ENCODE data around the gene PDYN.

The PDYN gene

DNA sequence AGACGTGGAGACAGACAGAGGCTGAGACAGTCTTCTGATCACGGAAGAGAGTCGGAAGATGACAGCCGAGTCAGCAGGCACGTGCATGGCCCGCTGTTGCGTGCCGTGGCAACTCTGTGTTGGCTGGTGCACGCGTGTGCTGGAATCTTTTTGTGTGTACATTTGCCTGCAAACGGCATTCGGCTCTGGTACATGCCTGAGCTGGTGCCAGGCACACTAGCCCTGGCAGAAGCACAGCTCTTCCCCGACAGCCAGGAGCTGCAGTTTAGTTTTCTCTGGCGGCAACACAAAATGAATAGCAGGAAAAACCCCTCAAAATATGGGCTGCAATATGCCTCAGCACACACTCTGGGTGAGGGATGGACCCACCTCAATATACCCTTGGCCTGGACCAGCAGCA is 769 bp upstream of the PDYN start:
- DNase-seq (ENCODE audit: low spot score): no peak

DNA sequence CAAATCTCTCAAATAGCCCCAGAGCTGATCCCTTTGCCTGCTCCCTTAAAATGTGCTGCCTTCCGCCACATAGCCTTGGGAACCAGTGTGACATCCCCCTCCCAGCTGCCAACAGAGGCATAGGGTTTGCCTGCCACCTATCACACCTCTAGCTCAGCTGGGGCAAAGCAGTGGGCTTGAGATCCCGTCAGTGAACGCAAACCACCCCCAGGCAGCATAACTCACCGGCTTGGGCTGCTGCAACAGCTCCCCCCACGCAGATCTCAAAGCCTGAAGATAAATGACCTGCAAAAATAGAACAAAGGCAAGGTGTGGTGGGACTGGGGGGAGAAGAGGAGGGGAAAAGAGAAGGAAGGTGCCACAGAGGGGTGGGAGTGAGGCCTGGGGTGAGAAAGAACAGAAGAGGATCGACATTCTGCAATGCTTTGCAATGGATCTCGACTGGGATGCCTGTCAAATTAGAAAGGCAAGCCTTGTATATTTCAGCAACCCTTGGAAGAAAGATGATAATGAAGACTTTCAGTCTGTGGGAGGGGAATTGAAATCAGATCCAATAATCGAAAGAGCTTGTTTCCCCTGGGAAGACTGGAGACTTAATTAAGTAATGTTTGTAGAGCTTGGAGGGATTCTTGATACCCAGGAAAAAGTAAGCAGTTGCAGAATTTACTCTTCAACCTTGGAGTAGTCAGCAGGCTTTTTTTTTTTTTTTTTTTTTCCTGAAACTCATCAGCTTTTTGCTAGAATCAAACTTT is 1.3 kb downstream of the PDYN start:
- DNase-seq (ENCODE audit: low spot score): no peak

DNA sequence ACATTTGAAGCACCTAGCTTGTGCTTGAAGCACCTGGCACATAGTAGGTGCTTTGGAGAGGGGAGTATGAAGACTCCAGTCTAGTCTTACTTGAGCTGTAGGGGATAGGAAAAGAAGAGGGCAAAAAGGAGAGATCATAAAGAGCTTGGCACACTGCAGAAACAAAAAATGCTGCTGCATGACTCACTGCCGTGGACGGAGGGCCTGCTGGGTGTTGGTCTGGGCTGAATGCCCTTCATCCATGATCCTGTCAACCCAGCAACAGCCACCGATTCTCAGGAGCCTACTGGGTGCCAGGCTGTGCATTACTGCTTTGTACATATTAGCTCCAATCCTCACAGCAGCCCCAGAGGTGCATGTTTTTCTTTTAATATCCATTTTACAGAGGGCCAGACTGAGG is 6.0 kb downstream of the PDYN start:
- no peak for DNase-seq (ENCODE audit: low spot score)

DNA sequence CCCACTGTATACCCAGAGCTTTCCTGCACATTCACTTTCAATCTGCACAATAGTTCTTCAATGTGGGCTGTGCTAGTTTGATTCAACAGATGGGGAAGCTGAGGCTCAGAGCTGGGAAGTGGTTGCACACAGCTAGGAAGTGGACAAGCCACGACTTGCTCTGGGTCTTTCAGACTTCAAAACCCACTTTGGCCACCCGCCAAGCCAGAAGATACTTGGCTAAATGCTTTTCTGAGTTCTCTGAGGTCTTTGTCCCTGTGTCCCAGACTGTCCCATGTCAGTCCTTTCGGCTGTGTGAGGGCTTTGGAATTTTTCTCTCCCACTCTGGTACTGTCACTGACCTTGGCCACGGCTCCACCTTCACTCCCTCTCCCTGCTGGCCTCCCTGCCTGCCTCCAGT is 10.6 kb downstream of the PDYN start:
- no peak for DNase-seq (ENCODE audit: low spot score)

DNA sequence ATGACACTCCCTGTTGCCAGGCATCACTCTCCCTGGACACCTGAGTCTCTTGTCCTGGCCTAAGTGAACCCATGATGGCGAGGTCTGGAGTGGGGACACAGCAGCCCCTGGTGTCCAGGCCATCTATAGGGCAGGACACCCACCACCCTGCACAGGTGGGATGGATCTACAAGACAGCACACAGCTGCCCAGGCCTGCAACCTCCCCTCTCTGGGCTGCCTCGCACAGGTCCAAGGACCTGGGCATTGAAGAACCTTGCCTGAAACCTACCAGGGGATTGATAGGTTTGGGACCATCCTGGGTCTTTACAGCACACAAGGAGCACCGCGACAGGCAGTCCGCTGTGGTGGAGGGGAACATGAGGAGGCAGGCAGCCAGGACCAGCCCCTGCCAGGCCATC is 11.2 kb downstream of the PDYN start:
- no peak for DNase-seq (ENCODE audit: low spot score)

DNA sequence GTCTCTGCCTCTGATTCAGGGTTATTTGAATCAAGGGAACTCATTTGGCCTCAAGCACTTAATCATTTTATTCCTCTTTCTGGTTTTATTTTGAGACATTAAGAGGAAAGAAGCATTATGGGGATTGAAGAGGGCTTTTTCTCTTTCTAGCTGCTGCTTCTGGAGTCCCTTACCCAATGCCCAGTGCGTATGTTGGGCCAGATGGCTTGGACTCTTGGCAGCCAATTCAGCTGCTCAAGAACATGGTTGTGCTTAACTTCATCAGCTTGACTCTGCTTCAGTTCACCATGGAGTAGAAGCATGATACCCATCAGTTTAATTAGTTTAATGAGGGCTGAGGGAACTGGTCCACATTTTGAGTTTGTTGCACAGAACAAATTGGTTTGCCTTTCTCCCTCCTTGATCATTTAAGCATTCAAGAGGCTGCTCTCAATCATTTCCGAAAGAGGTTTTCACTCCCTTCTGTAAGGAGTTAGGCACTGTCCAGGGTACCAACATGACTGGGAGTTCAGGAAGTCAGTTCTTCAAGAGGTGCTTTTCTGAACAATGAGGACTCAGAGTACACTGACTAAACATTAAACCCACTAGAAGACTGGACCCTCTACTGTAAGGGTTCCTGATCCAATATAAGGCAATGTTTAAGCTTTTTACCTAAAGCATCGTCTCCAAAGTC is 14.6 kb downstream of the PDYN start:
- DNase-seq (ENCODE audit: low spot score): no peak

DNA sequence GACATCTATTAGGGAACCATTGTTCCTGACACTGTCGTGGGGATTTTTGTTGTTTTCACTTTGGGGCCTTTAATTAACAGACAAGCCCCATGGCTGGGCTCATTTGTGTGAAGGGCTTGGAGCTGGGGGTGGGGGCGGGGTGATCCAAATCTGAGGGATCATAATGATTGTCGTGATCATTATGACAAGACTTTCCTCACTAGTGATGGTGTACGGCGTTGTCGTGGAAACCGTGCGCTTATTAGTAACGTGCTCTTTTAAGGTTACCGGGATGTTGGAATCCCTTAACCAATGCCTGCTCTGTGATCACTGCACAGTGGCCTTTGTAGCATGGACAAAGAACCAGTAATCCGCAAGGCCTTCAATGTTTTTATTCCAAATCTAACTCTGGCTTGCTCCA is 18.6 kb downstream of the PDYN start:
- no peak for DNase-seq (ENCODE audit: low spot score)

DNA sequence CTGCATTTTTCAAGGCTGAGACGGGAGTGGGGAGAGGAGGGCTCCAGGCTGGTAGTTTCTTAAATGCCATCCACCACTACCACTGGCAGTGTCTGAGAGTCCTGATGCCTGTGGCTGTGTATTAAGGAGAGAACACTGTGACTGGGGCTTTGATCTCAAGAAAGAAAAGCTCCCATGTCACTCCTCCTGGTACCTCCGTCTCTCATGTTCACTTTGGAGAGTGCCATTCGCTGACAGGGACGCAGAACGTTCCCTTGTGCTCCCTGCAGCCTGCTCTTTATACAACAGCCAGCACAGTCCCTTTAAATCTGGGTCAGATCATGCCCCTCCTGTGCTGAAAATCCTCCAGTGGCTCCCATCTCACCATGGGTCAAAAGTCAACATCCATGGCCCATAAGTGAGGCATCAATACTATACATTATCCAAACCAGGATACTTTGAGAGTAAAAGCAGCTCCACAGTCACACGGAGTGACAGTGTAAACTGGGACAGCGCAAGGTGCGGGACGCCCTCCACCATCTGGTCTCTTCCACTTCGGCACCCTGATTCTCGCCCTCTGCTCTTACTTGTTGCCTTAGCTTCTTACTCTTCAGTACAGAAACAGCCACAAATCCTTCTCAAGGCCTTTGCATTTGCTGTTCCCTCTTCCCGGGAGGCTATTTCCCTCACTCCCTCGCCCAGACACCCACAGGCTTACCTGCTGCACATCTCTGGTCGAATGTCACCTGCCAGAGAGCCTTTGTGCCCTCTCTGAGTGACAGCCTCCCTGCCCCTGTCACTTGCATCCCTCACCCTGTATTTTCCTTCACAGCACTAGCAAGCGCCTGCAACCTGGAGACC is 20.0 kb downstream of the PDYN start:
- no peak for DNase-seq (ENCODE audit: low spot score)

DNA sequence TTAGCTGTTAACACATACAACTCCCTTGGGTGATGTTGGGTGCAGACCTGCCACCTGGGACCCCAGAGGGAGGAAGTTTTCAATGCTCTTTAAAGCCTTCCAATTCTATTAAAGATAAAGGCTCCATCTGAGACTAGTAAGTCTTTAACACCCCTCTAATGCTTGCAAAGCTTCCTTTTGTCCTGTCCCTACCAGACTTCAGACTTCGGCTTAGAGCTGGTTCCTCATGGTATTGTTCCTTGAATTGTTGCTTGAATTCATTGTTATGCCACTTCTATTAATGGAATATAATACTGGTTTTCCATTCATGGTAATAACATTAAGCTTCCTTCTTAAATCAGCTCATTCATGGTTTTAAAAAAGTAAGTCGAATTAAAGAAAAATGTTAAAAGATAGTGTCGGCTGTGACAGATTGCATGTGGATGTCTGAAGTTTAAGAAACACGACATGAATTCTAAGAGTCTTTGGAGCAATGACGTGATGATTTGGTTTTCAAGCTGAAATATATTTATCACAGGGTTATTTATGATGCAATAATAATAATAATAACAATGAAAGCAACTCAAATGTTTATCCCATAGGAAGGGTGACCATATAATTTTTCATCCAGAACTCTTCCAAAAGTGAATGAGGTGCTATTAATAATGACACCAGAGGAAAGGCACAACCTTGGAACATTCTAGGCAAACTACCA is 21.8 kb downstream of the PDYN start:
- no peak for DNase-seq (ENCODE audit: low spot score)

DNA sequence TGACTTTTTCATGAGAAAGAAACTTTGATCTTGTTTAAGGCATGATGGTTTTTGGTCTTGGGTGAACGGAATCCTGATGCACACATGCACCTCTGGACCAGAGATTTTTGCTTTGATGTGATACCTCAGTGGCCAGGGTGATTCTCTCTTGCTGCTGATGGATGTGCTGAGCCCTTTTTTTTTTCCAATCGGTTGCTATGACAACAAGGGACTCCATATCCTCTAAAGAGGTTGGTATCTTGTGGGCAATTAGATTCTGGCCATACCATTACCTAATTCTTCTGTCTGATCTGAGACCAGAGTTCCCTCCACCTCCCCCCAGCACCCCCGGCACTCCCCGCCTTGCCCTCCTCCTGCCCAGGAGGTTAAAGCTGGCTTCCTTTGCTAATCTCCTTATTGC is 24.9 kb downstream of the PDYN start:
- DNase-seq (ENCODE audit: low spot score): no peak

DNA sequence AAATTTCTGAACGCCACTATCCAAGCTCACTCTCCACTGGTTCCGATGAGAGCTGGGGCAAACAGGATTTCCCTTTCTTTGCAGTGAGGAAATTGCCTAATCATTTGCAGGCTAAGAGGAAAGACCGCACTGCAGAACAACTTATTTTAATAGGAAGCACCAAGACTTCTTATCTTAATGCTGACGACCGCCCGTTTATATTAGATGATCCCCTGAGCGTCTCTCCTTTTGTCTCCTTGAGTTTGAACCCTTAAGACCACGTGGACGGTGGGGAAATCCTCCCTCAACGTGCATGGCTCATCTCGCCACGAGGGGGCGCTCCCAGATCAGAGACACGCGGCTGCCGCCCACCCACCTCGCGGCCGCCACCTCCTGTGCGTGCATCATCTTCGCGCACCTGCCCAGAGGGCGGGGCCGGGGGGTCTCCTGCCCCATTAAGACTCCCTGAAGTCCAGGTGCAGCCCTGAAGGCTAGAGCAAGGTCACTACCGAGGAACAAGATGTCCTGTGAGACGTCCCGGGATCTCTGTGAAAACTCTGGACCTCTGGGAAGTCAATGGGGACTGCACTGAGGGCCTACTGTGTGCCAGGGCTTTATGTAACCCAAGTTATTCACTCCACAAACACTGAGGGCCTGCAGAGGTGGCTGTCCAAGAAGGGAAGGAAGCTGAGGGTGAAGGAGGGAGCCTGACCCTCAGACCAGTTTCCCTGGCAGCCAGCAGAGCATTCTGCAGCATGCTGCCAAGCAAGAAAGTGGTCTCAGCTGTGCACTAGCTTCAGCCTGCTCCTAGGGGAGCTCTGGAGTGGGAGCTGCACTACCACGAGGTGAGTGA is 28.1 kb downstream of the PDYN start:
- peak; percentile 85 for DNase-seq (ENCODE audit: low spot score)

DNA sequence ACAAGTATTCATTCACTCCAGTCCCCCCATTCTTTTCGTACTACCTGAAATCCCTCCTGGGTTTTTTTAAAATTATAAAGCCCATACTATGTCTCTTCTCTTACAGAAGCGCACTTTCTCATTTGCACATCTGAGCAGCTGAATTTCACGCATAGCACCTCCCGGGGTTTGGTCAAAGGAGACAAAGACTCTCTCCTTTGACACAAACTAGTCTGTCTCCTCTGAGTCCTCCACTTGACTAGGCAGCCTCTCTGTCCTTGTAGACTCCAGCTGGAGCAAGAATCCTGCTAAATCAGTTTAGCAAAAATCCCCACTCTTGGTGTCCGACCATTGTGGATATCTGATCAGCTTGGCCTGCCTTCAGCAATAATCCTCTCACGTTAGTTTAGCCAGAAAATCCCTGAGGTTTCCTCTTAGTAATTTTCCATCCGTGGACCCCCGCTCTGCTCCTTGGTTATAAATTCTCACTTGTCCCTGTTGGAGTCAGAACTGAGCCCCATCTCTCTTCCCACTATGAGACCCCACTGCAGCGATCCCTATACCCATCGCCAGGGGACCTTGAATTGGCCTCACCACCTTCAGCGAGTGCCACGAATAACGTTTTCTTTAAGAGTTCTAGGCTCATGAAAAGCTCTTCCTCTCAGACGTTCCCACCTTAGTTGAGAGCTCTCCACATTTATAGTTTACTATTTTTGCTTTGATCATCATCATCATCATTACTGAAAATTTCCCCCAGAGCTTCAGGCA is 29.0 kb downstream of the PDYN start:
- DNase-seq (ENCODE audit: low spot score): no peak

DNA sequence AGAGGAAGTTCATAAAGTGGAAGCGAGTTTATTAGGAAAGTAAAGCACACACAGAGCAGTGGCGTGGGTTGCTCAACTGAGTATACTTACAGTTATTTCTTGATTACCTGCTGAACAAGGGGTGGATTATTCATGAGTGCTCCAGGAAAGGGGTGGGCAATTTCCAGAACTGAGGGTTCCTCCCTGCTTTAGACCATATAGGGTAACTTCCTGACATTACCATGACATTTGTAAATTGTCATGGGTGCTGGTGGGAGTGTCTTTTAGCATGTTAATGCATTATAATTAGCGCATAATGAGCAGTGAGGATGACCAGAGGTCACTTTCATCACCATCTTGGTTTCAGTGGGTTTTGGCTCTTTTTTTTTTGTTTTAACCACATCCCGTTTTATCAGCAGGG is 29.8 kb downstream of the PDYN start:
- no peak for DNase-seq (ENCODE audit: low spot score)

DNA sequence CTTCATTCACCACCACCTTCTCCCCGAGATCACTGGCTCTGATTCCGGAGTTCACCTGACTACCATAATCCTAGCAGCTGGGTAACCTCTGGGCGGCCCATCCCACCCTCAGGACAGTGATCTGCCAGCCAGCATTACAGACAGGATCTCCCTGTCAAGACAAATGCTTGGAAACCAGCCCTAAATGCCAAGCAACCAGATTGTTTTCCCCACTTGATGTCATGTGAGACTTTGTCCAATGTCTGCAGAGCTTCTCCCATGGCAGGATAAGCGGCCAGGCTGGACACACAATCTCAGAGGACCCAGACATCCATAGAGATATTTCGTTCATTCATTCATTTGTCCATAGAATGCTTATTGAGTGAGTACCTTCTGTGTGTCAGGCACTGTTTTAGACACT is 32.5 kb downstream of the PDYN start:
- DNase-seq (ENCODE audit: low spot score): no peak

DNA sequence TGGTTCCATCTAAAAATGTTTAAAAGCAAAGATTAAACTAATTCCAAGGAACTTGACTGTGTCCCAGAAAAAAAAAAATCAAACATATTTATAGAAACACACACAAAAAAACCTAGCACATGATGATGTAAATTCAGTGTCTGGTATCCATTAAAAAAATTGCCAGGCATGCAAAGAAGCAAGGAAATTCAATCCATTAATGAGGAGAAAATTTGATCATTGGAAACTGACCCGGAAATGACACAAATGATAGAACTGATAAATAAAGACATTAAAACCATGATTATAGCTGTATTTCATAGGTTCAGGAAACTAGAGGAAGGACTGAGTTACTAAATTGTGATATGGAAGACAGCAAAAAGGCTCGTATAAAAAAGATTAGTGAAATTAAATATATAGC is 34.7 kb downstream of the PDYN start:
- DNase-seq (ENCODE audit: low spot score): no peak

DNA sequence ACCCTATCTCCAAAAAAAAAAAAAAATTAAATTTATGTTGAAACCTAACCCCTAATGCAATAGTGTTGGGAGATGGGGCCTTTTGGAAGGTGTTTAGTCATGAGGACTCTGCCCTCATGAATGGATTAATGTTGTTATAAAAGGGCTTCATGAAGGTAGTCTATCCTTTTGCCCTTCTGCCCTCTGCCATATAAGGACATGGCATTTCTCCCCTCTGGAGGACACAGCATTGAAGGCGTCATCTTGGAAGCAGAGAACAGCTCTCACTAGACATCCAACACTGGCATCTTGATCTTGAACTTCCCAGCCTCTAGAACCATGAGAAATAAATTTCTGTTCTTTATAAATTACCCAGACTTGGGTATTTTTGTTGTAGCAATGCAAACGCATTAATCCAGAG is 35.4 kb downstream of the PDYN start:
- no peak for DNase-seq (ENCODE audit: low spot score)

DNA sequence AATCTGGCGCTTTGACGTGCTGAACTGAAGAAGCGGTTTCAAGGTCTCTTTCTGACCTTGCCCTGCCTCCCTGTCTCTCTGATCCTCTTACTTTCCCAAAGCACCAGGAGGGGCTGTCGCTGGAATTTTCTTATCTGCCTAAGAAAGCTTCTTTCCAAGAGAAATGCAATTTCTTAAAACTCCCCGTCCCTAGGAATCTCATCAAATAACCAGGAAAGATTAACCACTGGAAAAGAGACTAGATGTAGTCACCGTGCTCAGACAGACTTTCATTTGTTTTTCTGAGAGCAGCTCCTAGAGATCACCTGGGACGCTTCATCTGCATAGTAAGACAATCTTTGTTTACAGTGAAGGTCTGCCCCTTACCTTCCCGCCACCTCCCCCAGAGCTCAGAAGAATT is 38.6 kb downstream of the PDYN start:
- DNase-seq (ENCODE audit: low spot score): no peak

DNA sequence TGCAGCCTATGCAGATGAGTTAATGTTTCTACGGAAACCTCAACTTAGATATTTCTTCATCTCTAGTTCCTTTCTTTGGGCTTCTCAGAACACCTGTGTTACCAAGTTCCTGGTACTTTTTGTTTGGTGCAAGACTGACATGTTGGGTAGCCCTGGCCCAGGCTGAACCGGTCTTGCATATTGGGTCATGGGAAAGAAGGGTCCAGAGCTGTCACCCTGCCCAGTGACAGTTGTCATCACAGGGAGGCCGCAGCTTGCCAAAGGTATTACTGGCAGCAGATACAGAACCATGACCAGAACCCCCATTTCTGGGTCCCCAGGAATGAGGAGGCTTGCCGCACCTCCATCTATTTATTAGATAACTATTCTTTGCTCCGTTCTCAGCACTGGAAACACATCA is 40.2 kb downstream of the PDYN start:
- peak; percentile 54 for DNase-seq (ENCODE audit: low spot score)

DNA sequence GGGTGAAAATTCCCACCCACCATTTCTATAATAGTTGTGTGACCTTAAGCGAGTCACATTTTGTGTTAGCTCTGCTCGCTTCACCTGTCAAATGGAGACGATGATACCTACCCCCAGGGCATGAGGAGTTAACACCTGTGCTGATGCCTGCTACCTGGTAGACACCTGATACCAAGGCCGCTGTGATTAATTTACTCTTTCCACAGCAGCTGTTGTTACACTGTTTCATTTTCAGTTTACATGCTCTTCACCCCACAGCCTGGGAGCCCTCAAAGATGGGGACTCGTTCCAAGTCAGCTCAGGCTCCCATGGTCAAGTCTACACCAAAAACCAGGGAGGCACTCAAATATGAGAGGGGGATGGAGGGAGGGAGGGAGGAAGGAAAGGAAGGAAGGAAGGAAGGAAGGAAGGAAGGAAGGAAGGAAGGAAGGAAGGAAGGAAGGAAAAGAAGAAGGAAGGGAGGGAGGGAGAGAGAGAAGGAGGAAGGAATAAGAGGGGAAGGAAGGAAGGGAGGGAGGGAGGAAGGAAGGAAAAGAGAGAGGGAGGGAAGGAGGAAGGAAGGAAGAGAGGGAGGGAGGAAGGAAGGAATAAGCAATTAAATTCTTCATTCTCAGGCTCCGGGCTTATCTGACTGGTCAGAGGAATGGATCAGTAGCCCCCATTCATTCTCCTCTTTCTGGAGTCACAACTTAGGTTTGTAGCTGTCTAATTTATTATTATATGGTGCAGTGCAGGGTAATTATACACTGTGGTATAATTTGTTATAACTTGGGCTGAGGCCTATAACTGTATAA is 40.9 kb downstream of the PDYN start:
- DNase-seq (ENCODE audit: low spot score): peak; percentile 41

Data from germinal center (tissue), 1 donor.